Astrocyte (in vitro differentiated cells and primary cell): ENCODE measurements around the gene ZDHHC17.

Source experiments
- CTCF ChIP-seq: IDR thresholded peaks from 2 replicates; pipeline ENCODE4 v1.5.1; 2011; ENCODE audit warnings: low read depth, mild to moderate bottlenecking, inconsistent platforms, low read length, moderate library complexity; ENCODE audit not compliant: insufficient read depth
- EZH2 ChIP-seq: IDR thresholded peaks from 2 replicates; pipeline ENCODE4 v1.6.1; 2012; ENCODE audit warnings: mild to moderate bottlenecking, low read length, inconsistent platforms; ENCODE audit not compliant: insufficient read depth

- no peak for TF ChIP-seq CTCF
- TF ChIP-seq EZH2: no peak
These were observed 17.4 kb downstream of the ZDHHC17 start for GRCh38 chr12:76781321-76781720.
